GM18520 (cell line): ENCODE results near the gene SHFL.

Source experiments
- ATAC-seq: cut with Tn5 transposase; IDR thresholded peaks from one replicate; pipeline ENCODE4 v1.9.1; 2021; ENCODE audit not compliant: unreplicated experiment

SHFL gene

GRCh38 chr19:10132905-10133304 is 46.8 kb downstream of the SHFL start:
- ATAC-seq: no peak

GRCh38 chr19:10133596-10133995 is 47.5 kb downstream of the SHFL start:
- ATAC-seq: no peak

- ATAC-seq: no peak
Observed at GRCh38 chr19:10134040-10134439, 47.9 kb downstream of the SHFL start.

GRCh38 chr19:10135551-10136334 is 49.6 kb downstream of the SHFL start:
- no peak for ATAC-seq

GRCh38 chr19:10136936-10137335 is 50.8 kb downstream of the SHFL start:
- ATAC-seq: no peak

GRCh38 chr19:10137751-10138682 is 51.9 kb downstream of the SHFL start:
- ATAC-seq: no peak

- no peak for ATAC-seq
Observed at GRCh38 chr19:10138879-10139795, 53.0 kb downstream of the SHFL start.

- ATAC-seq: no peak
Observed at GRCh38 chr19:10139952-10140351, 53.8 kb downstream of the SHFL start.

- no peak for ATAC-seq
Observed at GRCh38 chr19:10141479-10141878, 55.4 kb downstream of the SHFL start.

GRCh38 chr19:10141973-10142372 is 55.9 kb downstream of the SHFL start:
- no peak for ATAC-seq
